ENCODE data around the gene NID1.
"Not testable (repeated sequence)": the region's sequence is repeated elsewhere in the genome, so short reads cannot be mapped to it uniquely, and the experiment has no call there.

NID1 gene

DNA sequence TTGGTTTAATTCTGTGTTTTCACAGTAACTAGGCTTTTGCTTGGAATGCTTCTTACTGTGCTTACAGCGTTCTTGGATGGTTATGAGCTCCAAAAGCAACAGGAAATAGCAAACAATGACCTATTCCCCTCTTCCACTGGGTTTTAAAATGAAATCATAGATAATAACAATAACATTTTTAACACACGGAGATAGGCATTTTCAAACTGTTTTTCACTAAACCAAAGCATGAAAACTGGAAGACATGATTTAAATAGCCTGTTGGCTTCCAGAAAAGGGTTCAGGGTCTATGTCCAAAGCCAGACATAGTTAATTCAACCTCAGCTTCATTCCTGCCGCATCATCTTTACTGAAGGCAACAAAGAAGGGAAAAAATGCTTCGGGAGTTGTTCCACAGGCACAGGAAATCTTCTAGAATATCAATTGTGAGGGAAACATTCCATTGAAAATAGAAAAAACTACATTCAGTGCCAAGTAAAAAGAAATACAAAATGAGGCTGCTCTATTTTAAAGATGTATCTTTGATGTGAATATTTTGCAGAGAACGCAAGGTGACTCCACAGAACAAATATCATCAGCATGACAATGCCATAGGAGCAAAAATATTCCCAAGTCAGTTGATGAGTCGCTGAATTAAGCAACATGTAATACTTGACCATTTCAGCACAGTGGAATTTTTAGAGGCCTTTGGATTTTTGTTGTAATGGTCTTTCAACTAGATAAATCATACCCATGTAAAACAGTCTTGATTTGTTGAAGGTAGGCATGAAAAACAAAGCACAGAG is 80.7 kb downstream of the NID1 start:
- H3K27ac ChIP-seq, result no peak overlapping the region
- no peak for TF ChIP-seq ZFX (IDR thresholded peaks at IDR 0.05)
- TF ChIP-seq, protein P1, sequence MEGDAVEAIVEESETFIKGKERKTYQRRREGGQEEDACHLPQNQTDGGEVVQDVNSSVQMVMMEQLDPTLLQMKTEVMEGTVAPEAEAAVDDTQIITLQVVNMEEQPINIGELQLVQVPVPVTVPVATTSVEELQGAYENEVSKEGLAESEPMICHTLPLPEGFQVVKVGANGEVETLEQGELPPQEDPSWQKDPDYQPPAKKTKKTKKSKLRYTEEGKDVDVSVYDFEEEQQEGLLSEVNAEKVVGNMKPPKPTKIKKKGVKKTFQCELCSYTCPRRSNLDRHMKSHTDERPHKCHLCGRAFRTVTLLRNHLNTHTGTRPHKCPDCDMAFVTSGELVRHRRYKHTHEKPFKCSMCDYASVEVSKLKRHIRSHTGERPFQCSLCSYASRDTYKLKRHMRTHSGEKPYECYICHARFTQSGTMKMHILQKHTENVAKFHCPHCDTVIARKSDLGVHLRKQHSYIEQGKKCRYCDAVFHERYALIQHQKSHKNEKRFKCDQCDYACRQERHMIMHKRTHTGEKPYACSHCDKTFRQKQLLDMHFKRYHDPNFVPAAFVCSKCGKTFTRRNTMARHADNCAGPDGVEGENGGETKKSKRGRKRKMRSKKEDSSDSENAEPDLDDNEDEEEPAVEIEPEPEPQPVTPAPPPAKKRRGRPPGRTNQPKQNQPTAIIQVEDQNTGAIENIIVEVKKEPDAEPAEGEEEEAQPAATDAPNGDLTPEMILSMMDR (conservative IDR thresholded peaks at IDR 0.05), result no peak

DNA sequence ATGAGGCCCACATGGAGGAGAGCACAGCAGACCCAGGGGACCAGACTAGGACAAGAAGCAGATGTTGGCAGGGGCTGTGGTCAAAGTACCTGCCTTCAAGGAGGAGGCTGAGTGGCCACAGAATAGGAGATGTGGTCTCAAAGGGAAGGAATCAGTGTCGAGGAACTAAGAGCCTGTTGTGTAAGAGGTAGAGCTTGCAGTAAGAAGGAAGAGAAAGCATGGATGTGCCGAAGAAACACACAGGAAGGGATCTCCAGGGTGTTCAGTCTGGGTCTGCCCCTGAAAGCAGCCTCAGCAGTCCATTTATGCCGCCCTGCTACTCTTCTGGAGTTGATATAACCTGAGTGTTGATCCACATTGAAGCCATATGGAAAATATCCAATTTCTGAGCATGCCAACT is 83.9 kb downstream of the NID1 start:
- no peak overlapping the region for H3K27ac ChIP-seq

DNA sequence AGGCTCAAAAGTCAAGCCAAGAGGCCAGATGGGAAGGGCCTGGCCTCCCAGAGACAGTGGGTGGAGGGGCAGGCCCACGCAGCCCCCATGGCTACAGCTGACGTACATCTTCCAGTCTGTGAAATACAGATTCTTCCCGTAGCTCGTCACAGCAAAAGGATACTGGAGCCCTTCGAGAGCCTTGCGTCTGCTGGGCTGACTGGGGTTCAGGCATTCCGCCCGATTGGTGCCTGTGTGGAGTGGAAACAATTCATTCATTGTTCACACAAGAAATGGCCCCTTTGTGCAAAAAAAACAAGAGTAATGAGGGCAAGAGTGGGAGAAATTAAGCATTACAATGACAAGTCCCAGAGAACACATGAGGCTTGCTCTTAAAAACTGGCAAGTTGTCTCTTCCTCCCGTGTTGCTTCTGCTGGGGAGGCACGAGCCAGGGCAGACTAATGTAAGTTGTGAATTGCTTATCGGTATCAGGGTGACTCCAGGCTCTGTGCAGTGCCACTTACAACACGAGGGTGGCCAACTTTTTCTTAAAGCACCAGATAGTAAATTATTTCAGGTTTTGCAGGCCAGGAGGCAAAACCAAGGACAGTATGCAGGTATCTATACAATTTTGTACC is 85.1 kb downstream of the NID1 start:
- H3K27ac ChIP-seq, result no peak overlapping the region
- TF ChIP-seq, protein P1 (conservative IDR thresholded peaks at IDR 0.05), result no peak
- TF ChIP-seq ZFX (IDR thresholded peaks at IDR 0.05), result no peak

More for the DNA sequence above, 83.9 kb downstream of the NID1 start:
- TF ChIP-seq ZFX (IDR thresholded peaks at IDR 0.05), result no peak
- TF ChIP-seq, protein P1 (conservative IDR thresholded peaks at IDR 0.05), result no peak

DNA sequence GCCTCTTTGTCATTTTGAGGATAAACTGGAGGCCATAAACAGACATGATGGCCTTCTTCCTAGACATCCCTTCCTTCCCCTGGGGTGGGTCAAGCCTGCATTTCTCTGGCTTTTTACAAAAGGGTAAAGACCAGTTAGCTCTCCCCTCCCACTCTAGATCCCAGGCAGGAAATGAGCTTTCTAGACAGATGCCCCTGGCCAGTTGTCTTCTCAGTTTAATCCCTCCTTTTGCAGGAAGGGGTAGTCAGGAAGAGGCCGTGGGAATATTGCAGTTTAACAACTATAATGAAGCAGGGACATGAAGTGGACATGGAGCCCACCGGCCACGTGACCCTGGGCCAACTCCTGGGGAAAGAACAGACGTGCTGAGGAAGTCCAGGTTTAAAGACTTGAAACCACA is 85.7 kb downstream of the NID1 start:
- no peak for TF ChIP-seq ZFX (IDR thresholded peaks at IDR 0.05)
- TF ChIP-seq, protein P1 (conservative IDR thresholded peaks at IDR 0.05), result no peak
- H3K27ac ChIP-seq, result no peak overlapping the region

DNA sequence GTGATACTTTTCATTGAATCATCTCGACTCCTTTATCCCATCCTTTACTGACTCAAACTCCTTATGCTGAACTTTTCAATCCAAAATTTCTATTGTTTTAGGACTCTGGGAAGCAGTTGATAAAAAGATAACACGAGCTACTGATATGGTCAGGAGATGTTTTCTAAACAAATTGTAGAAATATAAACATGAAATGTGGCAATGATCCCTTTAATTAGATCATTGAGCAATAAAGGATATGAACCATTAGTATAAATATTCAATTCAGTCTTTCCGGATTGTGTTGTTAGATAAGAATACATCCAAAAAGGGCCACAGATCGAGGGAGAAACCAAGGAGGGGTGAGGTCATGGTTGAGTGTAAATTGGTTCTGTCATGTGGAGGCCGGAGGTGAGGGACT is 88.4 kb downstream of the NID1 start:
- H3K27ac ChIP-seq, result no peak overlapping the region
- no peak for TF ChIP-seq ZFX (IDR thresholded peaks at IDR 0.05)
- TF ChIP-seq, protein P1 (conservative IDR thresholded peaks at IDR 0.05), result no peak

DNA sequence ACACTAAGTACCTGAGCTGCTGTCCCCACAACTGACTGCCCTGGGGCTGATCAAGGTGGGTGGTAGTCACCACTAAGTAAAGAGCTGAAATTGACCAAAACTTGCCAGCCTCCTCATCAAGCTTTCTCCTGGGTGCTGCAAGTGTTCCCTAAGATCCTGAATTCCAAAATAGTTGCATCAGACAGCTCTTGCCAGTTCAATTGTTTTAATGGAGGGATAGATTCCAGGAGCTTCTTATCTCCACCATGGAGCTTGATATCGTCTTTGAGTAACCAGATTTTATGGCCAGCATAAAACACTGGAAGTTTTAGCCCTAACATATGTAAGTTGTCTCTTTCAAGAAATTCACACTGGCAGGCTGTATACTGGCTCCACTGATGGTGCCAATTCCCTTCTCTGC is 90.3 kb downstream of the NID1 start:
- TF ChIP-seq ZFX (IDR thresholded peaks at IDR 0.05), result no peak
- TF ChIP-seq, protein P1 (conservative IDR thresholded peaks at IDR 0.05), result no peak
- H3K27ac ChIP-seq, result no peak overlapping the region

DNA sequence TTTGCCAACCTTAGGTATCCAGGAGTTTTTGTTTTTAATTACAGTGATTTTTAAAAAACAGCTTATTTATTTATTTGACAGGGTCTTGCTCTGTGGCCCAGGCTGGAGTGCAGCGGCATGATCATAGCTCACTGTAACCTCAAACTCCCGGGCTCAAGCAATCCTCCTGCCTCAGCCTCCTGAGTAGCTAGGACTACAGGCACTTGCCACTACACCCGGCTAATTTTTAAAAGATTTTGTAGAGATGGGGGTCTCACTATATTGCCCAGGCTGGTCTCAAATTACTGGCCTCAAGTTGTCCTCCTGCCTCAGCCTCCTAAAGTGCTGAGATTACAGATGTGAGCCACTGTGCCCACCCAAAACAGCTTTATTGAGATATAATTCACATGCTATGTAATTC is 92.2 kb downstream of the NID1 start:
- H3K27ac ChIP-seq, result not testable (repeated sequence)

DNA sequence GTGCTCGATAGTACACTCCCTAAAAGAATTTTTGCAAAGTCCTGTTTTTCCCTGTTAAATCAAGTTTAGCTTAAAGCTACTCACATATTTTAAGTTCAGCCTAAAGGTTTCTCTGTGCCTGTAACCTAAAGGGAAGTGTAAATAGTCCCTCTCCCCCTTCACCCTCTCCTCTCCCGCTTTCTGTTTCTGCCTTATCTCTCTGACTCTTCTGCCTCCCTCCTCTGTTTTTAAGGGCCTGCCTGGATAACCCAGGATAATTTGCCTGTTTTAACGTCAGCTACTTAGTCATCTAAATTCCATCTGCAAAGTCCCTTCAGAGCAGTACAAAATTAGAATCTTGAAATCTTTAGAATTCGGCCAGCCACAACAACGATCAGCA is 92.6 kb downstream of the NID1 start:
- H3K27ac ChIP-seq, result no peak overlapping the region
- TF ChIP-seq, protein P1 (conservative IDR thresholded peaks at IDR 0.05), result no peak
- TF ChIP-seq ZFX (IDR thresholded peaks at IDR 0.05), result no peak

Data from C4-2B (cell line).